HepG2 (cell line): ENCODE data around the gene SAMD4A. TPM values are rescaled to one million over a fixed set of nuclear protein-coding genes. Genes with fewer than 3 reads are reported as not detected.

ENCODE experiments used
- DMAP1 ChIP-seq: IDR thresholded peaks from 2 replicates; pipeline ENCODE4 v1.6.1; 2016
- KDM6A ChIP-seq: IDR thresholded peaks from 2 replicates; pipeline ENCODE4 v1.6.1; 2016; ENCODE audit warnings: low read depth
- MEF2D ChIP-seq: sonication (generic); formaldehyde crosslinking; IDR thresholded peaks from 2 replicates; pipeline ENCODE4 v1.5.1; 2020; ENCODE audit warnings: mild to moderate bottlenecking, missing genetic modification reagents
- MZF1 ChIP-seq: sonication (generic); formaldehyde crosslinking; IDR thresholded peaks from 2 replicates; pipeline ENCODE4 v1.8.1; 2023; ENCODE audit warnings: mild to moderate bottlenecking, missing genetic modification reagents, borderline replicate concordance
- NFAT5 ChIP-seq: sonication (generic); formaldehyde crosslinking; IDR thresholded peaks from 2 replicates; pipeline ENCODE4 v1.4.0; 2020; ENCODE audit warnings: missing genetic modification reagents
- PAX8 ChIP-seq: sonication (generic); formaldehyde crosslinking; IDR thresholded peaks from 2 replicates; pipeline ENCODE4 v1.8.0; 2022; ENCODE audit warnings: mild to moderate bottlenecking, missing genetic modification reagents, borderline replicate concordance
- SIN3A ChIP-seq: IDR thresholded peaks from 2 replicates; pipeline ENCODE4 v1.6.1; 2011; ENCODE audit warnings: low read depth, mild to moderate bottlenecking, control low read depth, low read length, borderline replicate concordance
- ZBTB7B ChIP-seq: sonication (generic); formaldehyde crosslinking; IDR thresholded peaks from 2 replicates; pipeline ENCODE4 v1.4.0; 2020; ENCODE audit warnings: missing genetic modification reagents
- ZKSCAN8 ChIP-seq: IDR thresholded peaks from 2 replicates; pipeline ENCODE4 v1.6.1; 2016; ENCODE audit warnings: borderline replicate concordance, missing genetic modification reagents, missing compliant biosample characterization
- ZNF329 ChIP-seq: sonication (generic); formaldehyde crosslinking; IDR thresholded peaks from 2 replicates; pipeline ENCODE4 v1.9.0; 2021; ENCODE audit warnings: low read depth, mild to moderate bottlenecking, missing genetic modification reagents
- ZNF451 ChIP-seq: sonication (generic); formaldehyde crosslinking; IDR thresholded peaks from 2 replicates; pipeline ENCODE4 v1.5.0; 2020; ENCODE audit warnings: mild to moderate bottlenecking, missing genetic modification reagents
- polyA plus RNA-seq, 8 experiments: library from polyadenylated mRNA; depleted of rRNA in 3 of 8; stranded (reverse) in 7 of 8; unstranded in 1 of 8; fragments of >200 nt; fragmentation: Illumina TruSeq in 4 of 8; extraction: Trizol in 4 of 8; gene quantifications; 2 replicates each; pipeline versions ENCODE4 v1.2.1 to v1.2.3, GENCODE V29; 2011 to 2016; ENCODE audit warnings: low read depth in 4 of 8, missing spikeins in 1 of 8, mixed read lengths in 1 of 8; ENCODE audit not compliant: insufficient read depth in 1 of 8
- total RNA-seq, 5 experiments: library from RNA; depleted of rRNA; stranded (reverse); fragments of >200 nt; fragmentation: Illumina TruSeq; extraction: Trizol; gene quantifications; 2 replicates each; pipeline ENCODE4 v1.2.3, GENCODE V29; 2016; ENCODE audit warnings: low read depth in 1 of 5
- TF ChIP-seq, protein P1 (sequence below): sonication (generic); formaldehyde crosslinking; IDR thresholded peaks from 2 replicates; pipeline ENCODE4 v1.8.0; 2022; ENCODE audit warnings: missing genetic modification reagents, mild to moderate bottlenecking, inconsistent platforms, borderline replicate concordance
- TF ChIP-seq, protein P2 (sequence below): sonication (generic); formaldehyde crosslinking; IDR thresholded peaks from 2 replicates; pipeline ENCODE4 v1.8.1; 2023; ENCODE audit warnings: missing genetic modification reagents, mild to moderate bottlenecking, borderline replicate concordance
- TF ChIP-seq, protein P3 (sequence below): sonication (generic); formaldehyde crosslinking; IDR thresholded peaks from 2 replicates; pipeline ENCODE4 v1.5.1; 2020; ENCODE audit warnings: missing genetic modification reagents, mild to moderate bottlenecking, borderline replicate concordance
- TF ChIP-seq, protein P4 (sequence below): sonication (generic); formaldehyde crosslinking; IDR thresholded peaks from 2 replicates; pipeline ENCODE4 v1.8.1; 2022; ENCODE audit warnings: low read depth, mild to moderate bottlenecking, missing genetic modification reagents

The SAMD4A gene
- total and polyA plus RNA-seq, 2 of the 13 experiments (the other 11 are each of a cell fraction or from before 2014, with no cell fraction given): 11.8 to 13.0 TPM

GRCh38 chr14:54564868-54565784 is 1.8 kb upstream of the SAMD4A start (continued):
- TF ChIP-seq NFAT5 (peak; percentile 59; the same call in 1 of the 2 replicates), PAX8 (no peak), ZNF451 (peak; percentile 79; the same call in 1 of the 2 replicates), MEF2D (no peak; the same call in none of the 2 replicates), KDM6A (CRISPR knock-in tag) (no peak), MZF1 (CRISPR knock-in tag) (no peak), ZNF329 (CRISPR knock-in tag) (0 out of 2 replicates have a peak, but pooled peaks have one; percentile 60), ZBTB7B (peak; percentile 97), SIN3A (peak; percentile 42; the same call in 1 of the 2 replicates), DMAP1 (peak; percentile 72), ZKSCAN8 (CRISPR knock-in tag) (no peak)
- TF ChIP-seq, protein P1, sequence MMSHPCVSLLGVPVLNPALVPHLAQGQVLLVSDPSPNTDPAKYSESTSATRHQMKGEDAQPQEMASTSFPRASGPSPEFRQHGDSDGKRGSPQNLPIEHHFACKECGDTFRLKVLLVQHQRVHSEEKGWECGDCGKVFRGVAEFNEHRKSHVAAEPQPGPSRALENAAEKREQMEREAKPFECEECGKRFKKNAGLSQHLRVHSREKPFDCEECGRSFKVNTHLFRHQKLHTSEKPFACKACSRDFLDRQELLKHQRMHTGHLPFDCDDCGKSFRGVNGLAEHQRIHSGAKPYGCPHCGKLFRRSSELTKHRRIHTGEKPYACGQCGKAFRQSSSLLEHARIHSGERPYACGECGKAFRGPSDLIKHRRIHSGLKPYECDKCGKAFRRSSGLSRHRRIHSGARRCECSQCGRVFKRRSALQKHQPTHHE (CRISPR knock-in tag): peak; percentile 75; the same call in 1 of the 2 replicates
- TF ChIP-seq, protein P2, sequence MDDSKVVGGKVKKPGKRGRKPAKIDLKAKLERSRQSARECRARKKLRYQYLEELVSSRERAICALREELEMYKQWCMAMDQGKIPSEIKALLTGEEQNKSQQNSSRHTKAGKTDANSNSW (CRISPR knock-in tag): no peak
- TF ChIP-seq, protein P3, sequence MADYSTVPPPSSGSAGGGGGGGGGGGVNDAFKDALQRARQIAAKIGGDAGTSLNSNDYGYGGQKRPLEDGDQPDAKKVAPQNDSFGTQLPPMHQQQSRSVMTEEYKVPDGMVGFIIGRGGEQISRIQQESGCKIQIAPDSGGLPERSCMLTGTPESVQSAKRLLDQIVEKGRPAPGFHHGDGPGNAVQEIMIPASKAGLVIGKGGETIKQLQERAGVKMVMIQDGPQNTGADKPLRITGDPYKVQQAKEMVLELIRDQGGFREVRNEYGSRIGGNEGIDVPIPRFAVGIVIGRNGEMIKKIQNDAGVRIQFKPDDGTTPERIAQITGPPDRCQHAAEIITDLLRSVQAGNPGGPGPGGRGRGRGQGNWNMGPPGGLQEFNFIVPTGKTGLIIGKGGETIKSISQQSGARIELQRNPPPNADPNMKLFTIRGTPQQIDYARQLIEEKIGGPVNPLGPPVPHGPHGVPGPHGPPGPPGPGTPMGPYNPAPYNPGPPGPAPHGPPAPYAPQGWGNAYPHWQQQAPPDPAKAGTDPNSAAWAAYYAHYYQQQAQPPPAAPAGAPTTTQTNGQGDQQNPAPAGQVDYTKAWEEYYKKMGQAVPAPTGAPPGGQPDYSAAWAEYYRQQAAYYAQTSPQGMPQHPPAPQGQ (CRISPR knock-in tag): 0 out of 2 replicates have a peak, but pooled peaks have one; percentile 57
- TF ChIP-seq, protein P4, sequence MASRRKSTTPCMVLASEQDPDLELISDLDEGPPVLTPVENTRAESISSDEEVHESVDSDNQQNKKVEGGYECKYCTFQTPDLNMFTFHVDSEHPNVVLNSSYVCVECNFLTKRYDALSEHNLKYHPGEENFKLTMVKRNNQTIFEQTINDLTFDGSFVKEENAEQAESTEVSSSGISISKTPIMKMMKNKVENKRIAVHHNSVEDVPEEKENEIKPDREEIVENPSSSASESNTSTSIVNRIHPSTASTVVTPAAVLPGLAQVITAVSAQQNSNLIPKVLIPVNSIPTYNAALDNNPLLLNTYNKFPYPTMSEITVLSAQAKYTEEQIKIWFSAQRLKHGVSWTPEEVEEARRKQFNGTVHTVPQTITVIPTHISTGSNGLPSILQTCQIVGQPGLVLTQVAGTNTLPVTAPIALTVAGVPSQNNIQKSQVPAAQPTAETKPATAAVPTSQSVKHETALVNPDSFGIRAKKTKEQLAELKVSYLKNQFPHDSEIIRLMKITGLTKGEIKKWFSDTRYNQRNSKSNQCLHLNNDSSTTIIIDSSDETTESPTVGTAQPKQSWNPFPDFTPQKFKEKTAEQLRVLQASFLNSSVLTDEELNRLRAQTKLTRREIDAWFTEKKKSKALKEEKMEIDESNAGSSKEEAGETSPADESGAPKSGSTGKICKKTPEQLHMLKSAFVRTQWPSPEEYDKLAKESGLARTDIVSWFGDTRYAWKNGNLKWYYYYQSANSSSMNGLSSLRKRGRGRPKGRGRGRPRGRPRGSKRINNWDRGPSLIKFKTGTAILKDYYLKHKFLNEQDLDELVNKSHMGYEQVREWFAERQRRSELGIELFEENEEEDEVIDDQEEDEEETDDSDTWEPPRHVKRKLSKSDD (CRISPR knock-in tag): 0 out of 2 replicates have a peak, but pooled peaks have one; percentile 57
